Right renal pelvis (tissue), 4 donors: ENCODE results near the gene CD7. TPM values are rescaled to one million over a fixed set of nuclear protein-coding genes. Genes with fewer than 3 reads are reported as not detected.

Source experiments
- DNase-seq, 4 donors: peaks; one replicate each; pipeline ENCODE4 v3.0.0-alpha.2; 2013; ENCODE audit warnings: low read depth in 4 of 4, low spot score in 3 of 4, missing footprints in 1 of 4
- polyA plus RNA-seq, 4 donors: library from polyadenylated mRNA; unstranded; fragments of 120-200 nt; gene quantifications; one replicate each; pipeline ENCODE4 v1.2.1, GENCODE V29; 2013; ENCODE audit not compliant: insufficient read length in 4 of 4

CD7 gene
- polyA plus RNA-seq, 4 donors: 0.19 to 0.72 (median 0.54) TPM

- DNase-seq: no peak
These were observed 12.4 kb upstream of the CD7 start for GRCh38 chr17:82329683-82330321.

DNA sequence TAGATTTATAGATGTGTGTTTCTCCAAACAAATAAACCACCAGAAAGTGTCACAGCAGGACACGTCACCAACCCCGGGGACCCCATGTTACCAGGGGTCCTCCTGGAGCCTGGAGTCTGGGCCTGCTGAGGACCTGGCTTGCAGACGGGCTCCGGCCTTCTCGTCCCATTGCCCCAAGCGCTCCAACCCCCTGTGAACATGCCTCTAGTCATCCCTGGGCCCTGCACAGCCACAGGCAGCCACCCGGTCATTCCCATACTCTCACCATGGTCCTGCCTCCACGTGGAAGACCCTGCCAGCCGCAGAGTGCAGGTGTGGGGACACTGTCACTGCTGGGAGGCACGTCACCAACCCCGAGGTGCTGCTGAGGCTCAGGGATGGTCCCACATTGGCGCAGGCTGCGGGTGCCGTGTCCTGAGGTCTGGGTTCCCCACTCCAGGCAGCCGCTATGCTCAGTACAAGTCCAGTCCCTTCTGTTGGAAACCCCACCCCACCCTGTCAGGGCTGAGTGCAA is 11.6 kb upstream of the CD7 start:
- DNase-seq: no peak

GRCh38 chr17:82328141-82328993 is 11.0 kb upstream of the CD7 start:
- DNase-seq: no peak

GRCh38 chr17:82327757-82328140 is 10.3 kb upstream of the CD7 start:
- no peak for DNase-seq

GRCh38 chr17:82327289-82327688 is 9.9 kb upstream of the CD7 start:
- DNase-seq: no peak

DNA sequence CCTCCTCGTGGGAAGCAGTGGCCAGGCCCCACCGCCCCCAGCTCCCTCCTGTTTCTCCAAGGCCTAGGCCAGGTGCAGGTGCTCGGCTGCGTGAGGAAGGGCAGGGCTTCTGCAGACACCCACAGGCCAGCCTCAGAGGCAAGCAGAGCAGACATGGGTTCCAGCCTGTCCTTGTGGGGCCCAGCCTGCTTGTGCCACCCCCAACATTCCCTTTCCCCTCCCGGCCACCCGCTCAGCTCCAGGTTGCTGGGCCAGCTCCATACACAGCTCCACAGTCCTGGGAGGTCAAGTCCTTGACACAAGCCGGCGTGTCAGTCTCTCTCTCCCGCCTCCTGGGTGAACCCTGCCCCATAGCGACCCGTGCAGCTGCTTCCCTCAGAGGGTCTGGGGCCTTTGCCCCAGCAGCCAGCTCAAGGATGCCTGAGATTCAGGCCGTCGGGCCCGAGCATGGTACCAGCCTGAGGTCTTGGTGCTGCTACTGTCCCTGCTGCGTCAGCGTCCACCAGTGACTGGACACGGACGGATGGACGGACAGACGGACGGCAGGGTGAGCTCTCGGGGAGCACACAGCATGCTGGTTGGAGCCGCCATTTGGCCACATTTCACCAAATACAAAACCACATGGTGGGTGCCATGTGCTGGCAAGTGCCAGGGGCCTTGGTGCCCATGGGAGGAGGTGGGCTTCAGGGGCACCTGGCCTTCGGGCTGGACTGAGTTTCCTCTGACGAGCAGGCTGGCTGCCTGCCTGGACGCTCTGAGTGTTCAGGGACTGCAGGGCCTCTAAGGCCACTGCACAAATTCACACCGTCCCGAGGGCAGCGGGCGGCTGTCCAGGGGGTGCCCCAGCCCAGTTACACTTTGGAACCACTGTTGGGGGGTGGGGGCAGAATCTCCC is 8.1 kb upstream of the CD7 start:
- no peak for DNase-seq

GRCh38 chr17:82324566-82325285 is 7.3 kb upstream of the CD7 start:
- no peak for DNase-seq

- DNase-seq: no peak
These were observed 6.3 kb upstream of the CD7 start for GRCh38 chr17:82323514-82324234.

GRCh38 chr17:82322526-82323453 is 5.4 kb upstream of the CD7 start:
- no peak for DNase-seq

DNA sequence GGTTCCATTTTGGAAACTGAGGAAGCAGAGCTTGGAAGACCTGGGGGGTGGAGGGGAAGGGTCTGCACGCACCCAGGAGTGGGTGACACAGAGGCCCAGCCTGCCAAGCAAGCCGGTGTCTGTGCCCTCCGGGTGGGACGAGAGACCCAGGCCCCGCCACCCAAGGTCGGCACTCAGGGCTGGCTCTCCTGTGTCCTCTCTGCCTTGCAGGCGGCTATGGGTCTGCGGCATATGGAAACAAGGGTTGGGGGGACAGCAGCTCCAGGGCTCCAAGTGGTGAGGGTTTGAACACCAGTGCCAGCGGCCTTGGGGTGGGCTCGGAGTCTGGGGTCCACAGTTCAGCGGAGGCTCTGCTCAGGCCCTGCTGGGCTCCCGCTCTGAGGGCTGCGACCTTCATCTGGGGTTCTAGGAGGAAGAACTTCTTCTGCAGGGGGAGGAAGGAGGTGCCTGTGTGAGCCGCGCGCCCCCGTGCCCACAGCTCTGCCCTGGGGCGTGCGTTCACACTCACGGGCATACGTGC is 4.6 kb upstream of the CD7 start:
- DNase-seq: no peak

- no peak for DNase-seq
These were observed 3.8 kb upstream of the CD7 start for GRCh38 chr17:82320956-82321927.

GRCh38 chr17:82320140-82320840 is 2.9 kb upstream of the CD7 start:
- no peak for DNase-seq

DNA sequence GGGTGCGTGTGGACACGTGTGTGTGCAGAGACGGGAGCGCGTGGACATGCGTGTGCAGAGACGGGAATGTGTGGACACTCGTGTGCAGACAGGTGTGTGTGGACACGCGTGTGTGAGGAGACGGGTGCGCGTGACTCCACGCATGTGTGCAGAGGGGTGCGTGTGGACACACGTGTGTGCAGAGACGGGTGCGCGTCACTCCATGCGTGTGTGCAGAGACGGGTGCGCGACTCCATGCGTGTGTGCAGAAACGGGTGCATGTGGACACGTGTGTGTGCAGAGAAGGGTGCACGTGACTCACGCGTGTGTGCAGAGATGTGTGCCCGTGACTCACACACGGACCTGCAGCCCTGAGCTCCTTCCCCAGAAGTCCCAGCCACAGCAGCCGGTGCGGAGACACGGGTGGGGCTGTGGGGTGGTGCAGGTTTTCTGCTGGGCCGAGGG is 2.2 kb upstream of the CD7 start:
- no peak for DNase-seq

- DNase-seq: no peak
These were observed 1.6 kb upstream of the CD7 start for GRCh38 chr17:82318772-82319606.

DNA sequence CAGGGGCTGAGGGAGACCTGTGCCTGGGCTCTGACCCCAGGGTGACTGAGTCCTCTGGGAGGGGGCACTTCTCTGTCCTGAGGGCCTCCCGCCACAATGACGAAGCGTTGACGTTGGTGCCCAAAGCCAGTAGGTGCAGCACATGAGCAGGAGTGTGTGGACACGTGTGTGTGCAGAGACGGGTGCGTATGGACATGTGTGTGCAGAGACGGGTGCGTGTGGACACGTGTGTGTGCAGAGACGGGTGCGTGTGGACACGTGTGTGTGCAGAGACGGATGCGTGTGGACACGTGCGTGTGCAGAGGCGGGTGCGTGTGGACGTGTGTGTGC is 726 bp upstream of the CD7 start:
- no peak for DNase-seq
